ENCODE results near the gene TPH1.
"Not testable (repeated sequence)": the region's sequence is repeated elsewhere in the genome, so short reads cannot be mapped to it uniquely, and the experiment has no call there.

TPH1 gene

DNA sequence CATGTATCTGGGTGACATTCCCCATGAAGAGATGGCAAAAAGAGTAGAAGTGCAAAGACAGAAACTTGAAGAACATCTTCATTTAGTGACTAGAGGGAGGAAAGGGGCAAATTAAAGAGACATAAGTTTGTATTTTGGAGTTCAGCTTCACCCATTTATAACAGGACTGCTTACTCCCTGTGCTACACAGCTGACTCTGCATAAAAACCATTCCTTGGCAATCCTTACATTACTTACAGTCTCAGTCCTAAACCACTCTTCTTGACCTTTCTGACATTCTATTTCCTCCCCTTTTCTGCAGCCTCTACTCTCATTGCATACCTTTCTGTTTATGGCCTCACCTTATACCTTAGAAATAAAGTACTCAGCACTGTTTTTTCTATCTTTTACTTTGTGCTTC lies 26.4 kb downstream of the TPH1 start:
- no peak for DNase-seq

DNA sequence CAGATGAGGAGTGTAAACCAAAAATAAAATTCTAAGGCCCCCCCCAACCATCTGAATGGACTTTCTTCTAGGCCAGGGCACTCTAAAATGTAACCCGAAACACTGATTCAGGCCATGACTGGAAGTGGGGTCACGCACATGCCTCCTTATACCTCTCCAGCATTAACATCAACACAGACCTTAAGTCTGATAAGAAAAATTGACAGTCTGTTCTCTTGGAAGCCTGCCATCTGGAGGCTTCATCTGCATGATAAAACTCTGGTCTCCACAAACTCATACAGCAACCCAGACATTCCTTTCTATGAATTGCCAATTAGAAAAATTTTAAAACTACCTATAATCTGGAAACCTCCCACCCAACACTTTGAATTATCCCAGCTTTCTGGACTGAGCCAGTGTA lies 29.3 kb downstream of the TPH1 start:
- DNase-seq = no peak

DNA sequence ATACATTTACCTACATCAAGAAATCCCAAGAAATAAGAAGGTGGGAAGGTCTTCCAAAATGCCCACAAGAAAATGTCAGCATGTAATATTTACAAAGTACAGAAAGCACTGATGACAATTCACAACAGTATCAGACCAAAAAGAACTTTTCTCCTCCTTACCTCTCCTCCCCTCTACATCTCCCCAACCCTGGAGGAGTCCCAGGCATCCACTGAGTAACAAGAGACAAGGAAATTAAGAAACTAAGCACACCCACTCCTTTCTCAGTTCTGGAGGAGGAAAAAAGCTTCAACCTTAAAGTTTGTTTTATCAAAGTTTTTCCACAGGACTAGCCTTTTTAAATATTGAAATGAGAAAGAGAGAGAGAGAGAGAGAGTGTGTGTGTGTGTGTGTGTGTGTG lies 31.2 kb downstream of the TPH1 start:
- no peak for DNase-seq

DNA sequence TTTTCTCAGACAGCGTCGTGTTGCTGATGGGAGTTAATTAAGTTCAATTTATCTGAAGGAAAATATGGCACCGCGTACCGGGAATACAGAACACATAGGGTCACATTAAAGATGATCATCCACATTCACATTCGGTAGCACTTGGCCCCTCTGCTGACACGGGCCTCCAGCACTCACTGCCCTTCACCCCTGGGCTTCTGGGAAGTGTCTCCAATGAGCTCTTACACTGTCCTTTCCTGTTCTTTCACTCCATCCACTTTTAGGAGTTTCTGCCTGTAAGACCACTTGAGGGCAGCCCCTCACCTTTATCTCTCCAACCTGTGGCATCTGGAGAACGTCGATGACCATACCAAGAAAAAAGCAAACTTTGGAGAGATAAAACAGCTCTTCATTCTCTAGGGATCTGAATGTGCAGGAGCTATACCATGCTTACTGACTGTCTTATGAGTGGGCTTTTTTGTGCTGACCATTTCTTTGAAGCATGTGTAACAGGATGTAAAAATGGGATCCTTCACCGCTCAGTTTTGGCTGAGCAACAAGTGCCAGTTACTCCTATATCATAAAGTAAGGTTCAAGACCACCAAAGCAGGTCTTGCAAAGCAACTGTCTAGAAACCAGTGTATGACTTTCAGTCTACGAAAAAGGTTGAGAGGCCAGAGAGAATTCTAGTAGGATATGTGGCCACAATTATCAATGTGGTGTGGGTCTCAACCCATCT lies 32.1 kb downstream of the TPH1 start:
- no peak for DNase-seq

DNA sequence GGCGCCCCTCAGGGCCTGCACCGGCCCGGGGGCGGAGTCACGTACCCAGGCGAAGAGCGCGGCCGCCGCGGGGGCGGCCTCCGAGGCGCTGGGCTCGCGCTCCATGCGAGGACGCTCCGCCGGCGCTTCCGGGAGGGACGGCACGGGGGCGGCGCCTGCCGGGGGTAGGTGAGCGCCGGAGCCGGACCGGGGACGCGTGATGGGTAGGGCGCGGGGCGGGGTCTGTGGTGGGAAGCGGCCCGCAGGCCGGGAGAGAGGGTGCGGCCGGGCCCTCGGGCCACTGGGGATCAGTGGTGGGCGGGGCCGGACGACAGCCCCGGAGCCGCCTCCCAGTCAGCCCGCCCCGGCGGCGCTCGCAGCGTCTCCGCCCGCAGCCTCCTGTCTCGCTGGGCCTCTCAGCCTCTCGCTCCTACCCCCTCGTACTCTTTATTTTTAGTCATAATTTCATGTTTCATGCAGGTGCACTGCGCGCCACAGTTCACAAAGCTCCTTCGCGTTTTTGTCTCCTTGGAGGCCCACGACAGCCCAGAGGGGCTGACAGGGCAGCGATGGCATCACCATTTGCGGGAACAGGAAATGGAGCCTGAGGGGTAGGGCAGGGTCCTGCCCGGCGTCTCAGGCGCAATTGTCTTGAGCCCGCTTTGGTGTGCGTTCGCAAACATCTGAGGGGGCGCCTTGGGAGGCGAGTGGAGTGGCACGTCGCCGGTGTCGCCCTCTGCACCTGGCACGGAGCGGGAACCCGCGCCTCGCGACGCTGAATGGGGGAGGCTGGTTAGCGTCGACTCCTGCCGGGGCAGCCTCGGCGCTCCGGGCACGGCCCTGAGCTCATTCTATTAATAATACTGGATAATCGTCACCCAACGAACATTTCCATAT lies 32.9 kb downstream of the TPH1 start, which contains the start of gene SERGEF:
SERGEF (minus strand) TSS at position 142 of the 876 bp plus-strand sequence; CDS start at position 105, 37 bp downstream.
- DNase-seq = peak; percentile 95

DNA sequence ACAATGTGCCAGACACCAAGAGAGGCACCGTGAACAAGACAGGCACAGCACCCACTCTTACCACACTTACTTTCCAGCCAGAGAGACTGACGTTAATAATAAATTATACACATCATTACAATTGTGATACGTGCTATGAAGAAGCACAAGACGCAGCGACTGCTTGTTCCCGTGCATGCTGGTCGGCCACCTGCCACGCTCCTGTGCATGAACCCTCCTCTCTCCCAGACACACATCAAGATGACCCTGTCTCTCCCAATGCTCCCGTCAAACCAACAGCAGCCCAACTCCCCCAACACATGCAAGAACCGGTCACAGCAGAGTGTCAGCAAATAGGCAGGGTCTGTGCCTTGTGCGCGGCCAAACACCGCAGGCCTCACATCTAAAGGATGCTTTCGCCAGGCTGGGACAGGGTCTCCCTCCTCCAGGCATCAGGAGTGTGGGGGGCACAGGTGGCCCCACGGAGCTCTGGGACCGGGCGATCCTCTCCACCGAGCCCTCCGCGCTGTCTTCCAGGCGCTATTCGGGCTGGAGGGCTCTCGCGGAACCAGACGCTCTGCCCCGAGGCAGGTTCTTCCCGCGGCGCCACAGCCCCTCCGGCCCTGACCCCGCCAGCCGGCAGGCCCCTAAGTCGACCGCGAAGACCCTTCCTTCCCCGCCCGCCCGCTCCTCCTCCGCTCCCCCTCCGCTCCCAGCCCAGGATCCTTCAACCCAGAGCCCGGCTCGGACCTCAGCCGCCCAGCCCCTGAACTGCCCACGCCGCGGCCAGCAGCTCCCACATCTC lies 33.8 kb downstream of the TPH1 start:
- peak; percentile 20 for DNase-seq

DNA sequence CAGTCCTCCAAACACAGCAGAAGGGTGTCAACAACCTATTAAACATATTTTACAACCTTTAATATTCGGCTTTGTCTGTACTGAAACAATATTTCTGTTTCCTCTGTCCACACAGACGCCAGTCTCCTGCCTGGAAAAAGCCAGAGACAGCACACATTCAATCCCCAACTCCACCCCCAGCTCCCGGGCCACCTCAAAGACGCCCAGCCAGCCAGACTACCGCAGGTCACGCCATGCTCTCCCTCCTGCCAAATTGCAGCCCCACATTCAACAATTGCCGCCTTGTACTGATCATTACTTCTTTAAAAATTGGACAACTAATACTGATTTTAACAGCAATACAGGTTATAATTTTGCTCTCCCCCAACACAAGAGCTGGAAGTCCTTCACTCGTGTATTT lies 34.4 kb downstream of the TPH1 start:
- no peak for DNase-seq

DNA sequence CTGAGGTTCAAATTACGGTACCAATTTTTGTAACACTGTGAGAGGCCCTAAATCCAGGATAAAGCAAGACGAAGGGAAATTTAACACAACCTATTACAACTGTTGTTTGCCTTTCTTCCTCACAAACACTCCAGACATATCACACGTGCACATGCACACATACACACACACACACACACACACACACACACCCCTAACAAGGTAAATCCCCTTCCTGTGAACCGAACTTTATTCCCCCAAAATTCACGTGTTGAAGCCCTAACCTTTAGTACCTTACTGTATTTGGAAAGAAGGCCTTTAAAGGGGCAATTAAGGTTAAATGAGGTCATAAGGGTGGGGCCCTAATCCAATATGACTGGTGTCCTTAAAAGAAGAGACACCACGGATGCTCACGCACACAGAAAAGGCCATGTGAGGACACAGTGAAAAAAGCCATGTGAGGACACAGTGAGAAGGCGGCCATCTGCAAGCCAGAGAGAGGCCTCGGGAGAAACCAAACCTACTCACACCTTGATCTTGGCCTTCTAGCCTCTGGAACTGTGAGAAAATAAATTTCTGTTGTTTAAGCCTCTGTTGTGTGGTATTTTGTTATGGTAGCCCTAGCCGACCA lies 35.0 kb downstream of the TPH1 start:
- DNase-seq = peak; percentile 20

DNA sequence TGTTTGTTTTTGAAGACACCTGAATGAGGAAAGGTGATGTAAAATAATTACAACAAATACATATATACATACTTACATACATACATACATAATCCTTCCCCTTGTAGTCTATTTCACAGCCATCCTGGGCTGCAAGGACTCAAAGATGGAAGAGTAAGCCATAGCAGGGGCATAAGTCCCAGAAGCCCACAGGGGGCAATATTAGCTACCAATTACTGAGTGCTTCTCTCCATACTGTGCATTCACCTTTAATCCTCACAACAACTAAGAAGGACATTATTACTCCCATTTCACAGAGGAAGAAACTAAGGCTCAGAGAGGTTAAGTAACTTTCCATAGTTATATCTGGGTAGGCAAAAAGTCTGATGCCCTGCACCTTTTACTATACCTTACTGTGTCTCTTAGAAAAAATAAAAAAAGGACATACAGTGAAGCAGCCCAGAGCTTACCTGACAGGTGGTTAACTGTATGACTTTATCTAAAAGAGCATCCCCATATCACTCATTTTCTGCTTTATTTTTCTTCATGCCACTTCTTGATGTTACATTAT lies 35.9 kb downstream of the TPH1 start:
- peak; percentile 36 for DNase-seq

DNA sequence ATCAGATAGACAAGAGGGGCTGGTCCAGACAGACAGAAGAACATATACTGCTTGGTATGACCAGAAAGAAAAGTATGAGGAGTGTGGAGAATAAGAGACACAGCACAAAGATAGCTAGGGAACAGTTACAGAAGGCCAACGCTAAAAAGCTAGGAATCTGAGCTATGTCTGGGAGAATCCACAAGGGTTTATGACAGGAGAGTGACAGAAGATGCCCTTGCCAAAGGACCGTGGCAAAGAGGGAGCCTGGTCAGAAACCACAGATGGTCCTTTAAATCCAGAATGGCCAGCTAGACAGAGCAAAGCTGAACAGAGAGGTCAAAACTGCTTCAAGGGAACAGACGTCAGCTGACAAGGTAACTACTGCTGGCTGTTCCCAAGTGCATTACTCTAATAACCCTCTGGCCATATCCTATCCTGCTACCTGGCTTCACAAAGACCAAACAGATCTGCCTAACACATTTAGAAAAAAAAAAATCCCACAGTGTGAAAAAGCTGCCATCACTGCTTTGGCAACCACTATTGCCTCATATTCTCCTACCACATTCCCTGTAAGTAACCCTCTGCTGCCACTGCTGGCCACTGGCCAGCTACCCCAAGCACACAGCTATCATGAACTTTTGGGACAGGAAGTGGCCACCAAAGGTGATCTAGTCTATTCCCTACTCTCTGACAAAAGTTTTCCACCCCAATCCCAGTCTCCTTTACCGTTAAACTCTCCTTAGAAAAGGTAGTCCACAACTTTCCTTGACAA lies 40.5 kb downstream of the TPH1 start:
- DNase-seq = no peak

DNA sequence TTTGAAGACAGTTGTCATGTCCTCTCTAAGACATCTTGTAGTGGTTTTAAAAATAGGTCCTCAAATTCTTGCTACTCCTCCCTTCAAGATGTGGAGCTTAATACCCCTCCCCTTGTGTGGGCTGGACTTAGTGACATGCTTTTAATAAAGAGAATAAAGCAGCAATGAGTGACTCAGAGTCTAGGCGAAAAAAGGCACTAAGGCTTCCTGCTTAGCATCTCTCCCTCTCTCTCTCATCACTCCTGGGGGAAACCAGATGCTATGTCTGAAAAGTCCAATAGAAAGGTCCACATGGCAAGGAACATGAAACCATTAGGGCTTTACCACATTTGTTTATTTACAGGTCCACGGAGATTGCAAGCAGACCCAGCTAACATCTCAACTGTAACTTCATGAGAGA lies 44.9 kb downstream of the TPH1 start:
- no peak for DNase-seq

DNA sequence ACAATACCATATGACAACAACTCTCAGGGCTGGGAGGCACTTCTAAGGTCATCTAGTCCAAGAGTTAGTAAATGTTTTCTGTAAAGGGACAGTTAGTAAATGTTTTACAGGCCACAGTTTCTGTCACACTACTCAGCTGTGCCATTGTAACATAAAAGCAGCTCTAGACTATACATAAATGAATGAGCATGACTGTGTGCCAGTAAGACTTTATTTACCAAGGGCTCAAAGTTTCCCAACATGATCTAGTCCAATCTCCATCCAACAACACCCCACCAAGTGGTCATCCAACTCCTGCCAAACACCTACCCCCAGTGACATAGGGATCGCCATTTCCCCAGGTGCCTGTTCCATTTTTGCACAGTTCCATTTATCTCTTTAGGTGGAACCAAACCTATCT lies 45.3 kb downstream of the TPH1 start:
- DNase-seq = no peak

DNA sequence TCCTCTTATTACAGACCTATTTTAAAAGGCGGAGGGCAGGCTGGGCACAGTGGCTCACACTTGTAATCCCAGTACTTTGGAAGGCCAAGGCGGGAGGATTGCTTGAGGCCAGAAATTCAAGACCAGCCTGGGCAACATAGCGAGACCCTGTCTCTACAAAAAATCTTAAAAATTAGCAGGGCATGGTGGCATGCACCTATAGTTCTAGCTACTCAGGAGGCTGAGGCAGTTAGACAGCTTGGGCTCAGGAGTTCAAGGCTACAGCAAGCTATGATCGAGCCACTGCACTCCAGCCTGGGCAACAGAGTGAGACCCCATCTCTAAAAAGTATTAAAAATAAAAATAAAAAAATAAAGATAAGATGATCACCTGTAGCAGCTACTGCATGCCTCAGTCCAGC lies 45.9 kb downstream of the TPH1 start:
- DNase-seq = not testable (repeated sequence)

Data from CD4-positive, alpha-beta T cell treated with Interleukin-17A for 1 hour (primary cell).